ENCODE results near the gene CA12. TPM values are rescaled to one million over a fixed set of nuclear protein-coding genes. Genes with fewer than 3 reads are reported as not detected.

CA12 gene
- total and polyA plus RNA-seq, 10 of the 15 experiments (the other 5 are each of a cell fraction or from before 2014, with no cell fraction given): 0.03 to 0.10 TPM; not detected in 8

DNA sequence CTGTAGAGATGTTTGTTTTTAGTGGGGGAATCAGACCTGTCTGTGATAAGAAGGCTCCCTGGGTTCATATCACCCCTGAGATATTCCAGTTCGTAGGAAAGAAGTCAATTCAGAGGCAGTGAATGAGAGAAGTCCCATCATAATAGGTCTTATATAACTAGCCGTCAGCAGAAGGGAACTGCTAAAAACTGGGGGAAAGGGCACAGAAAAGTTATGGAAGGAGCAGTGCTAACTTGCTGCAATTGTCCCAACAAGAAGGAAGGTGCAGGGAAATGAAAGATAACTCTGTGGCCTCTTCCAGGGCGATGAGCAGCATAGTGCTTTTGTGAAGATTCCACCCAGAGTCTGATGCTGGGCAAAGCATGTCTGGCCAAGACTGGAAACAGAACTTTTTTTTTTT, 9.0 kb upstream of the CA12 start:
- SMC1A ChIA-PET (ENCODE audit: uncharacterized antibody, unreplicated experiment): interaction anchor here (0.8 to 1.1 kb wide), 3 partner anchors 11 to 84 kb away, joined by 3 to 6 read pairs (median 3); no protein-coding TSS in a partner anchor
- in situ Hi-C loops (cut with MboI): no loop called here
- no peak for FAIRE-seq

DNA sequence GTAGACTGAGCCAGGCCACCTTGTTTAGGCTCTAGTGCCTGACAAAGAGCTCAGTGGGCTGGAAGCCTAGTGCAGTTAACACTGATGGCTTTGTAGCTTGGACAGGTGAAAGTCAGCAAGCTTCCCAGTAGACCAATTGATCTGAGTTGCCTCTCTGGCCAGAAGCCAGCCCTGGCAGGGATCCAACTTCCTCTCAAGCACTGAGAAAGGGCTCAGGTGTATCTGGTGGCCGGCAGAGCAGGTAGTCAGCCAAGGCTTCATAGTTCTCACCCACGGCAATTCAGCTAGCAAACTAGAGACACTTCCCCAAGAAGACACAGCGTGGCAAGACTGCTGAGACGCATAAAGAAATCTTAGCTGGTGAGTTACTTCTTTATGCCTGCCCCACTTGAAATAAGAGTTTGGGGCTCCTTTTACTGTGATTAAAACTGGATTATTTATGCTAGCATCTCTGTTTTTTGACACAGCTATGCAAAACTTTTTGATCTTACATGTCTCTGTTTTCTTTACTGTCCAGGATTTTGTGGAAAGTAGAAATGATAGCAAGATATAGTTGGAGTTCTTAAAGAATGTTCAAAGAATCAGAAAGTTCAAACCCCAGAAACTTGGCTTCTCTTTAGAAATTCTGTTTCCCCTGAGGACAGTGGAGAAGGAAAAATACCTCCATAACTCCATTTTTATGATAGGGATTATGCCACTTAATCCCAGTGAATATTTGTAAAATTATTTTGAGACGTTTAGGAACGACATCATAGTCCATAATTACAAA, 8.4 kb upstream of the CA12 start:
- Histone ChIP-seq H4K20me1 (ENCODE audit: control insufficient read depth, insufficient read depth) (no peaks in the 10 kb centered on the region), H2AFZ (ENCODE audit: control insufficient read depth, low read depth, low read length) (no peak overlapping the region), H3K79me2 (ENCODE audit: control insufficient read depth, insufficient read depth, low read length) (no peaks in the 10 kb centered on the region), H3K27ac (ENCODE audit: control insufficient read depth, insufficient read depth) (no peak overlapping the region), H3K36me3 (ENCODE audit: control insufficient read depth in 2 of 2, insufficient read depth in 2 of 2, low read length in 1 of 2) (no peaks in the 10 kb centered on the region), H3K9ac (ENCODE audit: control insufficient read depth, insufficient read depth, low read length) (no peak overlapping the region), H3K9me3 (replicated peaks; ENCODE audit: control insufficient read depth, insufficient read depth, low read length) (no peaks in the 10 kb centered on the region; the same call in 2 of the 3 replicates), H3K4me3 (no peak overlapping the region), H3K27me3 (replicated peaks in 1 of 2; ENCODE audit: control insufficient read depth in 2 of 2, insufficient read depth in 2 of 2, low read length in 1 of 2) (no peaks in the 10 kb centered on the region; a peak in 2 of 4 replicates), H3K4me2 (ENCODE audit: control insufficient read depth, insufficient read depth) (no peak overlapping the region), H3K4me1 (ENCODE audit: control insufficient read depth, insufficient read depth, low read length) (no peaks in the 10 kb centered on the region)
- CTCF ChIA-PET: interaction anchor here (0.7 to 1.6 kb wide), 6 partner anchors 10 to 296 kb away, joined by 3 to 5 read pairs (median 4); no protein-coding TSS in a partner anchor
- no TSS peak for BruUV-seq (replicated peaks)
- WGBS (ENCODE audit: insufficient coverage, insufficient replicate concordance, low lambda C conversion rate, missing lambda C conversion rate): 29% methylated on average over 6 of the region's 6 CpGs
- ATAC-seq: no peak
- POLR2A ChIA-PET: no interaction called here
- DNase-seq (ENCODE audit: low read depth, low spot score): no peak
- in situ Hi-C loops (cut with MboI) (no loop called here), intact Hi-C loops (cut with micrococcal nuclease; ENCODE audit: unreplicated experiment) (no loop called here)
- SMC1A ChIA-PET (ENCODE audit: uncharacterized antibody, unreplicated experiment): interaction anchor here (0.8 to 1.4 kb wide), 6 partner anchors 10 to 100 kb away, joined by 3 to 6 read pairs (median 3); no protein-coding TSS in a partner anchor
- no peak for FAIRE-seq
- RAD21 ChIA-PET (ENCODE audit: unreplicated experiment): interaction anchor here (1.3 kb wide), 1 partner anchor 126 kb away, joined by 3 read pairs; no protein-coding TSS in a partner anchor
- TF ChIP-seq MEF2A (IDR thresholded peaks at IDR 0.05; ENCODE audit: insufficient read depth, low read depth, low read length) (no peak), ZNF217 (IDR thresholded peaks at IDR 0.05) (no peak), ATF7 (IDR thresholded peaks at IDR 0.05; ENCODE audit: low read depth) (no peak), FOXM1 (IDR thresholded peaks at IDR 0.05; ENCODE audit: low read depth, low read length) (no peak), RUNX3 (IDR thresholded peaks at IDR 0.05; ENCODE audit: low read length) (no peak), MYB (IDR thresholded peaks at IDR 0.05; ENCODE audit: borderline replicate concordance, low read depth, low read length) (no peak), POLR2A (IDR thresholded peaks at IDR 0.05; ENCODE audit: low read depth, low read length) (no peak)
- TF ChIP-seq, protein P1, sequence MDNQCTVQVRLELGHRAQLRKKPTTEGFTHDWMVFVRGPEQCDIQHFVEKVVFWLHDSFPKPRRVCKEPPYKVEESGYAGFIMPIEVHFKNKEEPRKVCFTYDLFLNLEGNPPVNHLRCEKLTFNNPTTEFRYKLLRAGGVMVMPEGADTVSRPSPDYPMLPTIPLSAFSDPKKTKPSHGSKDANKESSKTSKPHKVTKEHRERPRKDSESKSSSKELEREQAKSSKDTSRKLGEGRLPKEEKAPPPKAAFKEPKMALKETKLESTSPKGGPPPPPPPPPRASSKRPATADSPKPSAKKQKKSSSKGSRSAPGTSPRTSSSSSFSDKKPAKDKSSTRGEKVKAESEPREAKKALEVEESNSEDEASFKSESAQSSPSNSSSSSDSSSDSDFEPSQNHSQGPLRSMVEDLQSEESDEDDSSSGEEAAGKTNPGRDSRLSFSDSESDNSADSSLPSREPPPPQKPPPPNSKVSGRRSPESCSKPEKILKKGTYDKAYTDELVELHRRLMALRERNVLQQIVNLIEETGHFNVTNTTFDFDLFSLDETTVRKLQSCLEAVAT (IDR thresholded peaks at IDR 0.05): no peak
- TF ChIP-seq, protein P2, sequence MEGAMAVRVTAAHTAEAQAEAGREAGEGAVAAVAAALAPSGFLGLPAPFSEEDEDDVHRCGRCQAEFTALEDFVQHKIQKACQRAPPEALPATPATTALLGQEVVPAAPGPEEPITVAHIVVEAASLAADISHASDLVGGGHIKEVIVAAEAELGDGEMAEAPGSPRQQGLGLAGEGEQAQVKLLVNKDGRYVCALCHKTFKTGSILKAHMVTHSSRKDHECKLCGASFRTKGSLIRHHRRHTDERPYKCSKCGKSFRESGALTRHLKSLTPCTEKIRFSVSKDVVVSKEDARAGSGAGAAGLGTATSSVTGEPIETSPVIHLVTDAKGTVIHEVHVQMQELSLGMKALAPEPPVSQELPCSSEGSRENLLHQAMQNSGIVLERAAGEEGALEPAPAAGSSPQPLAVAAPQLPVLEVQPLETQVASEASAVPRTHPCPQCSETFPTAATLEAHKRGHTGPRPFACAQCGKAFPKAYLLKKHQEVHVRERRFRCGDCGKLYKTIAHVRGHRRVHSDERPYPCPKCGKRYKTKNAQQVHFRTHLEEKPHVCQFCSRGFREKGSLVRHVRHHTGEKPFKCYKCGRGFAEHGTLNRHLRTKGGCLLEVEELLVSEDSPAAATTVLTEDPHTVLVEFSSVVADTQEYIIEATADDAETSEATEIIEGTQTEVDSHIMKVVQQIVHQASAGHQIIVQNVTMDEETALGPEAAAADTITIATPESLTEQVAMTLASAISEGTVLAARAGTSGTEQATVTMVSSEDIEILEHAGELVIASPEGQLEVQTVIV (IDR thresholded peaks at IDR 0.05; ENCODE audit: borderline replicate concordance, partially characterized antibody): no peak

More for the DNA sequence above, 9.0 kb upstream of the CA12 start:
- Histone ChIP-seq H3K27ac (ENCODE audit: control insufficient read depth, insufficient read depth) (no peak overlapping the region), H2AFZ (ENCODE audit: control insufficient read depth, low read depth, low read length) (no peak overlapping the region), H3K9ac (ENCODE audit: control insufficient read depth, insufficient read depth, low read length) (no peak overlapping the region), H3K79me2 (ENCODE audit: control insufficient read depth, insufficient read depth, low read length) (no peaks in the 10 kb centered on the region), H3K4me2 (ENCODE audit: control insufficient read depth, insufficient read depth) (no peak overlapping the region), H3K9me3 (replicated peaks; ENCODE audit: control insufficient read depth, insufficient read depth, low read length) (no peaks in the 10 kb centered on the region; the same call in 2 of the 3 replicates), H3K4me3 (no peak overlapping the region), H3K36me3 (ENCODE audit: control insufficient read depth in 2 of 2, insufficient read depth in 2 of 2, low read length in 1 of 2) (no peaks in the 10 kb centered on the region), H4K20me1 (ENCODE audit: control insufficient read depth, insufficient read depth) (no peaks in the 10 kb centered on the region), H3K27me3 (replicated peaks in 1 of 2; ENCODE audit: control insufficient read depth in 2 of 2, insufficient read depth in 2 of 2, low read length in 1 of 2) (no peaks in the 10 kb centered on the region; a peak in 2 of 4 replicates), H3K4me1 (ENCODE audit: control insufficient read depth, insufficient read depth, low read length) (no peaks in the 10 kb centered on the region)
- no peak for ATAC-seq
- ChIA-PET CTCF (no interaction called here), POLR2A (interaction anchor here (0.6 kb wide), 1 partner anchor 52 kb away, joined by 3 read pairs; no protein-coding TSS in a partner anchor), RAD21 (ENCODE audit: unreplicated experiment) (interaction anchor here (0.7 to 1.3 kb wide), 2 partner anchors 126 to 1307 kb away, joined by 3 to 4 read pairs; no protein-coding TSS in a partner anchor)
- DNase-seq (ENCODE audit: low read depth, low spot score): no peak
- no peak for TF ChIP-seq PML (IDR thresholded peaks at IDR 0.05; ENCODE audit: low read length)
- intact Hi-C loops (cut with micrococcal nuclease; ENCODE audit: unreplicated experiment): no loop called here
- BruUV-seq (replicated peaks): no TSS peak
- WGBS (ENCODE audit: insufficient coverage, insufficient replicate concordance, low lambda C conversion rate, missing lambda C conversion rate): 31% methylated on average over 3 of the region's 3 CpGs
